NCI-H774 (cell line): Measurements from ENCODE around the gene PLSCR1.
"Not testable (repeated sequence)": the region's sequence is repeated elsewhere in the genome, so short reads cannot be mapped to it uniquely, and the experiment has no call there.

Experiments
- DNase-seq: peaks from one replicate; lab custom pipeline; 2025; lab: John Stamatoyannopoulos, UW

Gene PLSCR1

DNA sequence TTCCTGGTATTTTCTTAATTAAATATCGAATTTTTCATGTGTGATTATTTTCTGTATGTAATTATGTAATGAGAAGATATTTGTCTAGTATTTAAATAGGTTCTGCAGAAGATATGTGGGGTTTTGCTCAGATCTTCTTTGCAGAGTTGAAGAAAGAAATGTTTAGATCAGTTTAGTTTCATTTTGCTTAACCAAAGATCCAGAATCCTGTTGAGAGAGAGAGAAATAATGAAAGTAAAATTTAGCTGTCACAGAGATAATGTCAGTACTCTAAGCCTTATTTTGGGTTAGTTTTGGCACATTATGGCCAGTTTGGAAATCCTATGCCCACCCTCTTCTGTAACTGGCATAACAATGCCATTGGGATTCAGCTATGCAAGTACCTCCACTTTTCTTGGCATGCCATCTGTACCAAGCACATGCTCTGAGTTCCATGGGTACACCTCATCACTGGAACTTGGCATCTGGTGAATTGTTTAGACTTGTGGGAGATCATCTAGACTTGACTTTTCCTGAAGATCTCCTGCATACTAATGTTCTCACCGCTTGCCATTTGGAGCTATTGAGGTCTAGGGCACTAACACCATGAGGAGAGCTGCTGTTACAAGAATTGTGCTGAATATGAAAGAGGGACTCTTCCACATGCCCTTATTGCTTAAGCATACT, 30.9 kb downstream of the PLSCR1 start:
- DNase-seq: no peak

- no peak for DNase-seq
Measured at GRCh38 chr3:146511402-146512134, 32.8 kb downstream of the PLSCR1 start.

- DNase-seq: no peak
Measured at GRCh38 chr3:146507331-146508120, 36.9 kb downstream of the PLSCR1 start.

GRCh38 chr3:146505516-146505915, 38.9 kb downstream of the PLSCR1 start:
- DNase-seq: no peak

- DNase-seq: no peak
Measured at GRCh38 chr3:146504498-146505197, 39.8 kb downstream of the PLSCR1 start.

DNA sequence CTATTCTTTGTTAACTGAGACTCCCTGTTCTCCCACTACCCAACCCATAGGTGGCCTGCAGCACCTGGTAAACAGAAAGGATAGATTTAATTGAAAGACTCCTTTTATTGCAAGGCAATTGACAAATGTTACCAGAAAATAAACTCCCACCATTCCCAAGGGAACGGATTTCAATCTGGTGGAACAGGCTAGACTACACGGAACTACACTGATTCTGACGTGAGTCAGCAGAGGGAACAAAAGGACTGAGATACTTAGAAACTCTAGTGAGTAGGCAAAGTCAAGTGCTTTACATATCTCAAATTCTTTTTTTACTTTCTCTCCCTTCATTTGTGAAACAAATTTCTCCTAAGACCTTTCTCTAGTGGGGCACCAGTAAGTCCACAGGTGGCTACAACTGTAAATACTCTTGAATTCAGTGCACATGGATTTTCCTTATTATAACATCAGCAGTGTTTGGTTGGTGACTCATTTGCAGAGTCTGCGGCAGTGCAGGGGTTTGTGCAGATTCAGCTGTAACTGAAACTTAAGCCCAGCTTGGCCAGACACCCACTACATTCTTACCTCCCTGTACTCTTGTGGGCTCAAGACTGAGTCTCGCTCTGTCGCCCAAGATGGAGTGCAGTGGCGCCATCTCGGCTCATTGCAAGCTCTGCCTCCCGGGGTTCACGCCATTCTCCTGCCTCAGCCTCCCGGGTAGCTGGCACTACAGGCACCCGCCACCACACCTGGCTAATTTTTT, 40.8 kb downstream of the PLSCR1 start:
- no peak for DNase-seq

DNA sequence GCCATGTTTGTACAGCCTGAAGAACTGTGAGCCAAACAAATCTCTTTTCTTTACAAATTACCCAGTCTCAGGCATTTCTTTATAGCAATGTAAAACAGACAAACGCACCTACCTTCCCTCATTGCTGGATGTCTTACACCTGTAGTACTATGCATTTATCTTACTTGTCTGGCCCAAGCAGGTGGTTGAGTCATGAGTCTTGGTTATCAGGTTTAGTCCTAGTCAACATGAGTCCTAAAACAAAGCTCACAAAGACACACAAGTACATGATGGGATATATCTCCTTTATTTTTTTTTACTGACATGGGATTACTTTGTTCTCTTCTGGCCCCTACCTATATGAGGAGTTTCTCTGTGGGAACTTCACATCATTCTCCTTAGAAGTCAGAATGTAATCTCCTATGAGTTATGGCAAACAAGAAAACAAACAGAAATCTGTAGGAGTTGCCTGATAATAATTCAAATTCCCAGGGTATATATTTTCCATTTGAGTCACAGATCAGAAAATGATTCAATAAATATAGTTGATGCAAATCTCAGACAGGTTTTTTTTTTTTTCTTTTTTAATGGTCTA, 41.4 kb downstream of the PLSCR1 start:
- no peak for DNase-seq

- DNase-seq: no peak
Measured at GRCh38 chr3:146501752-146502151, 42.7 kb downstream of the PLSCR1 start.

DNA sequence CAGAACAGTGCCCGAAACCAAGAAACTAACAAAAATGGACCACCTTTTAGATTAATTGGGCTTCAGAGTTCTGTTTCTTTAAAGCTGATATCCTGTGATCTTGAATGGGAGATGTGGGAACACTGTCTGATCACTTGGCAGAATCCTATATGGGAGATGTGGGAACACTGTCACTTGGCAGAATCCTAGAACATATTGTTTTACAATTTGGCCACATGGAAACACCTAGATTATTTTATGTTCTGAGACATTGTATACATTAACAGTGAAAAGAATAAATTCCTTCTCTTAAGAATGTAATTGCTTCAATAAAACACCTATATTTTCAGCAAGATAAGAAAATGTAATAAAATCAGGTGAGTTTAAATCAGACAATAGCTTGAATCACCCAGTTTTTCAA, 44.7 kb downstream of the PLSCR1 start:
- DNase-seq: no peak

DNA sequence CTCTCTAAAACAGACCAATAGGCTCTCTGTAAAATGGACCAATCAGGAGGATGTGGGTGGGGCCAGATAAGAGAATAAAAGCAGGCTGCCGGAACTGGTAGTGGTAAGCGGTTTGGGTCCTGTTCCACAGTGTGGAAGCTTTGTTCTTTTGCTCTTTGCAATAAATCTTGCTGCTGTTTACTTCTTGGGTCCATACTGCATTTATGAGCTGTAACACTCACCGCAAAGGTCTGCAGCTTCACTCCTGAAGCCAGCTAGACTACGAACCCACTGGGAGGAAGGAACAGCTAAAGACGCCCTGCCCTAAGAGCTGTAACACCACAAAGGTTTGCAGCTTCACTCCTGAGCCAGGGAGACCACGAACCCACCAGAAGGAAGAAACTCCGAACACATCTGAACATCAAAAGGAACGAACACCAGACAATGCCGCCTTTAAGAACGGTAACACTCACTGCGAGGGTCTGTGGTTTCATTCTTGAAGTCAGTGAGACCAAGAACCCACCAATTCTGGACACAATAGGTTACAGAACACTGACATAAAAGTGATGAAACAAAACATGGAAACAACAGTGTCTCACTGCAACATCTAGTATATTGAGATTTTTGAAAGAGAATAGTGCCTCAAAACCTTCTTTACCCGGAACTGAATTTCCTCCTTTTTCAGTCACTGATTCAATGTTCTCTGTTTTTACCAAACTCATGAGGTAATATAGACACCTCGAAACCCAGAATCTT, 46.2 kb downstream of the PLSCR1 start:
- DNase-seq: no peak

GRCh38 chr3:146497145-146497843, 47.1 kb downstream of the PLSCR1 start:
- DNase-seq: not testable (repeated sequence)

DNA sequence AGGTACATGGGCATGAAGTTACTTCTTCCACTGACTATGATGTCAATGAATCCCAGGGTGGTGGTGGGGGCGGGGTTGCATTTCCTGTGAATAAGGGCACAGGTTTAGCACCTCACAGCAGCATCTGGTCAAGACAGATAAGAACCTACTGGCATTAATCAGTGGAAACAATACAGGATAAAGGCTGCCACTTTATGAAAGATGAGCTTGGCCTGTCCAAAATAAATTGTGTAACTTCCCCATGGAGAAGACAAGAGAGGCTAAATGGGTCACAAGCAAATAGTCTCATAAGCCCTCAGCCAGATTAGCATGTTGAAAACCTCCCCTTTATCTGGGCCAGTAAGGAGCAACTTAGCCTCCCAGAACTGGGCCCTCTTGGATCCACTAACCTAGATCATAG, 47.7 kb downstream of the PLSCR1 start:
- no peak for DNase-seq

DNA sequence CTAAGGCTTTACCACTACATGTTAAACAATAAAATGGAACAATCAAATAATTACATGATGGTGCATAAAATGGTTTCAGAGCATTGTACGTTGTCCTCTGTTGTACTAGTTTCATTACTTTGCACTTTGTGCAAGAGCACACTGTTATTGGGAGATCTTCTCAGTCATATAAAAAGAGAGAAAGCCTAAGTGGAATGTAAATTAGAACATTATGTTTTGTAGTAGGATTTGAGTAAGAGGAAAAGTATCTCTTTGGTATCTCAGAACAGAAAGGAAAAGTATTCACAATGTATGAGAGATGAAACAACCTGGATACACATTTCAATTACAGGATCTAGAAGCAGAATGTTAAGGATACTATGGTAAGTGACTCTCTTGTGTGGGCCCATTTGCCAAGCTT, 48.2 kb downstream of the PLSCR1 start:
- no peak for DNase-seq

- DNase-seq: no peak
Measured at GRCh38 chr3:146493761-146494160, 50.6 kb downstream of the PLSCR1 start.

- no peak for DNase-seq
Measured at GRCh38 chr3:146493221-146493620, 51.2 kb downstream of the PLSCR1 start.

DNA sequence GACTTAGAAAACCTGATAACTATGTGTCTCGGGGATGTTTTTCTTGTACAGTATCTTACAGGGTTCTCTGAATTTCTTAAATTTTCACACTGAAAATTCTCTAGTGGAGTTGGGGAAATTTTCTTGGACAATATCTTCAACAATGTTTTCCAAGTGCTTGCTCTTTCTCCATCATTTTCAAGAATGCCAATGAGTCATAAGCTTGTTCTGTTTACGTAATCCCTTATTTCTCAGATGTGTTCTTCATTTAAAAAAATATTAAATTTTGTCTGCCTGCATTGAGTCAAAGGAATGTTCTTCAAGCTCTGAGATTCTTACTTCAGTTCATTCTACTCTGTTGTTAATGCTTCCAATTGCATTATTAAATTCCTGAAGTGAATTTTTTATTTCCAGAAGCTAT, 53.1 kb downstream of the PLSCR1 start:
- no peak for DNase-seq

DNA sequence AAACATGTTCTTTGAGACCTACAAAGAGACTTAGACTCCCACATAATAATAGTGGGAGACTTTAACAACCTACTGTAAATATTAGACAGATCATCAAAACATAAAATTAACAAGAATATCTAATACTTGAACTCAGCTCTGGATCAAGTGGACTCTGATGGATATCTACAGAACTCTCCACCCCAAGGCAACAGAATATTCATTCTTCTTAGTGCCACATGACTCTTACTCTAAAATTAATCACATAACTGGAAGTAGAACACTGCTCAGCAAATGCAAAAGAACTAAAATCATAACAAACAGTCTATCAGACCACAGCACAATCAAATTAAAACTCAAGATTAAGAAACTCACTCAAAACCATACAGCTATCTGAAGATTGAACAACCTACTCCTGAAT, 59.1 kb downstream of the PLSCR1 start:
- DNase-seq: no peak

- no peak for DNase-seq
Measured at GRCh38 chr3:146476094-146476740, 68.2 kb downstream of the PLSCR1 start.

- not testable (repeated sequence) for DNase-seq
Measured at GRCh38 chr3:146474976-146475375, 69.4 kb downstream of the PLSCR1 start.
